HEK293 (cell line): ENCODE measurements around the gene HMGA1.

ENCODE experiments used
- ATF2 ChIP-seq: fragments of 450-650 bp; formaldehyde crosslinking; IDR thresholded peaks from 2 replicates; pipeline ENCODE4 v1.5.1; 2016; ENCODE audit warnings: missing biosample characterization, missing genetic modification characterization, low read depth
- CTCF ChIP-seq: fragments of 450-650 bp; formaldehyde crosslinking; IDR thresholded peaks from 2 replicates; pipeline ENCODE4 v1.5.1; 2016; ENCODE audit warnings: missing biosample characterization, missing genetic modification characterization
- EGR2 ChIP-seq: fragments of 450-650 bp; formaldehyde crosslinking; IDR thresholded peaks from 2 replicates; pipeline ENCODE4 v1.5.1; 2016; ENCODE audit warnings: low read depth, missing biosample characterization, missing genetic modification characterization
- HOXA7 ChIP-seq: sonication (generic); formaldehyde crosslinking; IDR thresholded peaks from 2 replicates; pipeline ENCODE4 v1.8.1; 2022; ENCODE audit warnings: missing genetic modification reagents, borderline replicate concordance
- MZF1 ChIP-seq: fragments of 450-650 bp; formaldehyde crosslinking; IDR thresholded peaks from 2 replicates; pipeline ENCODE4 v1.5.1; 2017; ENCODE audit warnings: missing biosample characterization, missing genetic modification characterization, borderline replicate concordance
- OSR2 ChIP-seq: fragments of 450-650 bp; formaldehyde crosslinking; IDR thresholded peaks from 2 replicates; pipeline ENCODE4 v1.5.1; 2016; ENCODE audit warnings: missing biosample characterization, missing genetic modification characterization
- PRDM4 ChIP-seq: fragments of 450-650 bp; formaldehyde crosslinking; IDR thresholded peaks from 2 replicates; pipeline ENCODE4 v1.5.1; 2017; ENCODE audit warnings: missing biosample characterization, missing genetic modification characterization
- SCRT1 ChIP-seq: fragments of 450-650 bp; formaldehyde crosslinking; IDR thresholded peaks from 2 replicates; pipeline ENCODE4 v1.5.1; 2016; ENCODE audit warnings: missing biosample characterization, missing genetic modification characterization, borderline replicate concordance
- TRIM28 ChIP-seq: IDR thresholded peaks from 2 replicates; pipeline ENCODE4 v1.6.1; 2011; ENCODE audit warnings: low read length, control low read depth, borderline replicate concordance
- TSHZ1 ChIP-seq: fragments of 450-650 bp; formaldehyde crosslinking; IDR thresholded peaks from 2 replicates; pipeline ENCODE4 v1.5.1; 2016; ENCODE audit warnings: missing biosample characterization, missing genetic modification characterization, borderline replicate concordance
- YY2 ChIP-seq: fragments of 450-650 bp; formaldehyde crosslinking; IDR thresholded peaks from 2 replicates; pipeline ENCODE4 v1.5.1; 2016; ENCODE audit warnings: missing biosample characterization, missing genetic modification characterization
- ZBTB10 ChIP-seq: fragments of 450-650 bp; formaldehyde crosslinking; IDR thresholded peaks from 2 replicates; pipeline ENCODE4 v1.5.1; 2016; ENCODE audit warnings: missing biosample characterization, missing genetic modification characterization
- ZBTB20 ChIP-seq: fragments of 450-650 bp; formaldehyde crosslinking; IDR thresholded peaks from 2 replicates; pipeline ENCODE4 v1.5.1; 2016; ENCODE audit warnings: missing biosample characterization, missing genetic modification characterization
- ZBTB21 ChIP-seq: fragments of 450-650 bp; formaldehyde crosslinking; IDR thresholded peaks from 2 replicates; pipeline ENCODE4 v1.5.1; 2017; ENCODE audit warnings: missing biosample characterization, missing genetic modification characterization
- ZFP37 ChIP-seq: fragments of 450-650 bp; formaldehyde crosslinking; IDR thresholded peaks from 2 replicates; pipeline ENCODE4 v1.5.1; 2016; ENCODE audit warnings: missing biosample characterization, missing genetic modification characterization
- ZFP41 ChIP-seq: fragments of 450-650 bp; formaldehyde crosslinking; IDR thresholded peaks from 2 replicates; pipeline ENCODE4 v1.5.1; 2016; ENCODE audit warnings: missing biosample characterization, missing genetic modification characterization, borderline replicate concordance
- ZFP69B ChIP-seq: fragments of 450-650 bp; formaldehyde crosslinking; IDR thresholded peaks from 2 replicates; pipeline ENCODE4 v1.5.1; 2016; ENCODE audit warnings: missing biosample characterization, missing genetic modification characterization
- ZNF112 ChIP-seq: fragments of 450-650 bp; formaldehyde crosslinking; IDR thresholded peaks from 2 replicates; pipeline ENCODE4 v1.5.0; 2017; ENCODE audit warnings: missing biosample characterization, missing genetic modification characterization
- ZNF114 ChIP-seq: fragments of 450-650 bp; formaldehyde crosslinking; IDR thresholded peaks from 2 replicates; pipeline ENCODE4 v1.5.0; 2017; ENCODE audit warnings: missing biosample characterization, missing genetic modification characterization
- ZNF391 ChIP-seq: fragments of 450-650 bp; formaldehyde crosslinking; IDR thresholded peaks from 2 replicates; pipeline ENCODE4 v1.5.1; 2016; ENCODE audit warnings: low read depth, missing biosample characterization, missing genetic modification characterization, borderline replicate concordance
- ZNF423 ChIP-seq: fragments of 450-650 bp; formaldehyde crosslinking; IDR thresholded peaks from 2 replicates; pipeline ENCODE4 v1.5.1; 2016; ENCODE audit warnings: missing biosample characterization, missing genetic modification characterization
- ZNF645 ChIP-seq: fragments of 450-650 bp; formaldehyde crosslinking; IDR thresholded peaks from 2 replicates; pipeline ENCODE4; 2016; ENCODE audit warnings: missing biosample characterization, missing genetic modification characterization
- ZNF843 ChIP-seq: fragments of 450-650 bp; formaldehyde crosslinking; IDR thresholded peaks from 2 replicates; pipeline ENCODE4 v1.5.1; 2016; ENCODE audit warnings: missing biosample characterization, missing genetic modification characterization
- ZSCAN18 ChIP-seq: fragments of 450-650 bp; formaldehyde crosslinking; IDR thresholded peaks from 2 replicates; pipeline ENCODE4 v1.5.1; 2016; ENCODE audit warnings: missing biosample characterization, missing genetic modification characterization

HMGA1 gene

GRCh38 chr6:34246563-34247391 lies 10.1 kb downstream of the HMGA1 start (continued):
- TF ChIP-seq ATF2 (tag by site-specific recombination) (no peak), ZNF112 (tag by site-specific recombination) (no peak), EGR2 (peak; percentile 98), HOXA7 (no peak), ZFP41 (tag by site-specific recombination) (no peak), ZFP69B (tag by site-specific recombination) (no peak), ZSCAN18 (tag by site-specific recombination) (no peak), ZBTB10 (tag by site-specific recombination) (peak; percentile 70; the same call in 1 of the 2 replicates), MZF1 (tag by site-specific recombination) (no peak), ZBTB20 (peak; percentile 87), ZNF843 (tag by site-specific recombination) (no peak), CTCF (tag by site-specific recombination) (peak; percentile 93), ZNF423 (tag by site-specific recombination) (peak; percentile 69; the same call in 1 of the 2 replicates), PRDM4 (tag by site-specific recombination) (no peak), ZBTB21 (tag by site-specific recombination) (no peak), ZNF114 (tag by site-specific recombination) (no peak), YY2 (tag by site-specific recombination) (no peak), ZNF645 (tag by site-specific recombination) (no peak), ZFP37 (tag by site-specific recombination) (no peak), OSR2 (tag by site-specific recombination) (peak; percentile 72), SCRT1 (peak; percentile 59; the same call in 1 of the 2 replicates), TSHZ1 (tag by site-specific recombination) (no peak), ZNF391 (no peak), TRIM28 (no peak)
